ENCODE data around the gene NCAPD3.
A peak's percentile ranks its signal among the peaks of the same experiment; 100 is the strongest.

Gene NCAPD3

GRCh38 chr11:134158023-134158422 is 65.7 kb downstream of the NCAPD3 start:
- DNase-seq (ENCODE audit: low read depth): no peak

- DNase-seq (ENCODE audit: low read depth): no peak
Measured at GRCh38 chr11:134157451-134157850, 66.3 kb downstream of the NCAPD3 start.

- no peak for DNase-seq (ENCODE audit: low read depth)
Measured at GRCh38 chr11:134155946-134156865, 67.6 kb downstream of the NCAPD3 start.

- no peak for DNase-seq (ENCODE audit: low read depth)
Measured at GRCh38 chr11:134155456-134155855, 68.3 kb downstream of the NCAPD3 start.

GRCh38 chr11:134154441-134154840 is 69.3 kb downstream of the NCAPD3 start:
- no peak for DNase-seq (ENCODE audit: low read depth)

GRCh38 chr11:134153147-134153905 is 70.4 kb downstream of the NCAPD3 start:
- no peak for DNase-seq (ENCODE audit: low read depth)

- DNase-seq (ENCODE audit: low read depth): no peak
Measured at GRCh38 chr11:134152696-134153095, 71.1 kb downstream of the NCAPD3 start.

GRCh38 chr11:134151083-134151747 is 72.6 kb downstream of the NCAPD3 start:
- DNase-seq (ENCODE audit: low read depth): no peak

- no peak for DNase-seq (ENCODE audit: low read depth)
Measured at GRCh38 chr11:134150195-134150903, 73.4 kb downstream of the NCAPD3 start.

- no peak for DNase-seq (ENCODE audit: low read depth)
Measured at GRCh38 chr11:134149371-134149770, 74.4 kb downstream of the NCAPD3 start.

- DNase-seq (ENCODE audit: low read depth): no peak
Measured at GRCh38 chr11:134146598-134146997, 77.2 kb downstream of the NCAPD3 start.

GRCh38 chr11:134145715-134146114 is 78.1 kb downstream of the NCAPD3 start:
- no peak for DNase-seq (ENCODE audit: low read depth)

GRCh38 chr11:134144744-134145143 is 79.0 kb downstream of the NCAPD3 start:
- no peak for DNase-seq (ENCODE audit: low read depth)

GRCh38 chr11:134143801-134144200 is 80.0 kb downstream of the NCAPD3 start:
- DNase-seq (ENCODE audit: low read depth): no peak

- DNase-seq (ENCODE audit: low read depth): no peak
Measured at GRCh38 chr11:134142536-134142935, 81.2 kb downstream of the NCAPD3 start.

- no peak for DNase-seq (ENCODE audit: low read depth)
Measured at GRCh38 chr11:134140961-134141490, 82.7 kb downstream of the NCAPD3 start.

- peak; percentile 62 for DNase-seq (ENCODE audit: low read depth)
Measured at GRCh38 chr11:134139873-134140331, 83.9 kb downstream of the NCAPD3 start.

- no peak for DNase-seq (ENCODE audit: low read depth)
Measured at GRCh38 chr11:134139303-134139872, 84.4 kb downstream of the NCAPD3 start.

GRCh38 chr11:134138376-134138775 is 85.4 kb downstream of the NCAPD3 start:
- no peak for DNase-seq (ENCODE audit: low read depth)

GRCh38 chr11:134134167-134134566 is 89.6 kb downstream of the NCAPD3 start:
- no peak for DNase-seq (ENCODE audit: low read depth)

- no peak for DNase-seq (ENCODE audit: low read depth)
Measured at GRCh38 chr11:134132808-134133207, 91.0 kb downstream of the NCAPD3 start.
